H9 (cell line): ENCODE measurements around the gene RCAN2. TPM values are rescaled to one million over a fixed set of nuclear protein-coding genes. Genes with fewer than 3 reads are reported as not detected.

Experiments used
- DNase-seq: peaks from one replicate; pipeline ENCODE4 v3.0.0-alpha.2; 2017
- H2AFZ ChIP-seq: one replicate; pipeline ENCODE4 v1.6.1; 2013; ENCODE audit warnings: mild to moderate bottlenecking, low read length, control low read depth, moderate library complexity
- H2AK5ac ChIP-seq: 2 replicates; pipeline ENCODE4 v1.6.1; 2013; ENCODE audit warnings: low read length, control low read depth, mixed read lengths; ENCODE audit not compliant: insufficient read length
- H2BK120ac ChIP-seq: one replicate; pipeline ENCODE4 v1.6.1; 2013; ENCODE audit warnings: low read depth, mild to moderate bottlenecking, low read length, control low read depth, inconsistent platforms; ENCODE audit not compliant: poor library complexity, severe bottlenecking
- H2BK12ac ChIP-seq: 2 replicates; pipeline ENCODE4 v1.6.1; 2013; ENCODE audit warnings: low read length, control low read depth, mixed read lengths, low read depth; ENCODE audit not compliant: insufficient read length
- H2BK15ac ChIP-seq: 2 replicates; pipeline ENCODE4 v1.6.1; 2013; ENCODE audit warnings: low read depth, low read length, control low read depth
- H2BK20ac ChIP-seq: one replicate; pipeline ENCODE4 v1.6.1; 2013; ENCODE audit warnings: low read depth, mild to moderate bottlenecking, low read length, control low read depth, inconsistent platforms; ENCODE audit not compliant: poor library complexity, severe bottlenecking
- H2BK5ac ChIP-seq: 2 replicates; pipeline ENCODE4 v1.6.1; 2013; ENCODE audit warnings: low read length, control low read depth, mixed read lengths; ENCODE audit not compliant: insufficient read length
- H3K14ac ChIP-seq: 2 replicates; pipeline ENCODE4 v1.6.1; 2013; ENCODE audit warnings: low read length, control low read depth; ENCODE audit not compliant: insufficient read depth
- H3K18ac ChIP-seq: 2 replicates; pipeline ENCODE4 v1.6.1; 2013; ENCODE audit warnings: low read depth, mild to moderate bottlenecking, mixed read lengths, low read length, control low read depth; ENCODE audit not compliant: insufficient read length
- H3K23ac ChIP-seq: 2 replicates; pipeline ENCODE4 v1.6.1; 2013; ENCODE audit warnings: low read length, control low read depth, mixed read lengths, low read depth; ENCODE audit not compliant: insufficient read length
- H3K23me2 ChIP-seq: 2 replicates; pipeline ENCODE4 v1.6.1; 2013; ENCODE audit warnings: low read depth, mild to moderate bottlenecking, mixed read lengths, low read length, control low read depth; ENCODE audit not compliant: insufficient read length, poor library complexity, severe bottlenecking
- H3K27ac ChIP-seq: 2 replicates; pipeline ENCODE4 v1.5.1; 2013; ENCODE audit warnings: low read length, control low read depth, mixed read lengths, low read depth; ENCODE audit not compliant: insufficient read length
- H3K27me3 ChIP-seq: 2 replicates; pipeline ENCODE4 v1.6.1; 2013; ENCODE audit warnings: low read length, control low read depth, inconsistent platforms; ENCODE audit not compliant: insufficient read depth
- H3K4ac ChIP-seq: 2 replicates; pipeline ENCODE4 v1.6.1; 2013; ENCODE audit warnings: low read depth, mild to moderate bottlenecking, control low read depth, inconsistent platforms, low read length, moderate library complexity
- H3K4me1 ChIP-seq: 2 replicates; pipeline ENCODE4 v1.6.1; 2013; ENCODE audit warnings: low read length, control low read depth, inconsistent platforms; ENCODE audit not compliant: insufficient read depth
- H3K4me2 ChIP-seq: 2 replicates; pipeline ENCODE4 v1.6.1; 2013; ENCODE audit warnings: low read length, control low read depth, mixed read lengths; ENCODE audit not compliant: insufficient read length, insufficient read depth
- H3K56ac ChIP-seq: 2 replicates; pipeline ENCODE4 v1.6.1; 2013; ENCODE audit warnings: low read depth, mild to moderate bottlenecking, mixed read lengths, low read length, control low read depth; ENCODE audit not compliant: insufficient read length
- H3K79me1 ChIP-seq: 2 replicates; pipeline ENCODE4 v1.6.1; 2013; ENCODE audit warnings: low read depth, mild to moderate bottlenecking, moderate library complexity, low read length, control low read depth, inconsistent platforms; ENCODE audit not compliant: insufficient read depth, poor library complexity, severe bottlenecking
- H3K79me2 ChIP-seq: 2 replicates; pipeline ENCODE4 v1.6.1; 2013; ENCODE audit warnings: low read length, control low read depth, inconsistent platforms; ENCODE audit not compliant: insufficient read depth
- H3K9ac ChIP-seq: 2 replicates; pipeline ENCODE4 v1.6.1; 2013; ENCODE audit warnings: low read length, control low read depth, mixed read lengths; ENCODE audit not compliant: insufficient read length; ENCODE audit errors: extremely low read depth
- H3K9me3 ChIP-seq: one replicate; pipeline ENCODE4 v1.6.1; 2013; ENCODE audit warnings: low read depth, low read length, inconsistent platforms; ENCODE audit not compliant: control insufficient read depth
- H3T11ph ChIP-seq: one replicate; pipeline ENCODE4 v1.6.1; 2013; ENCODE audit warnings: mild to moderate bottlenecking, low read length, control low read depth, inconsistent platforms
- H4K20me1 ChIP-seq: one replicate; pipeline ENCODE4 v1.6.1; 2013; ENCODE audit not compliant: control insufficient read depth, insufficient read length, insufficient read depth
- H4K5ac ChIP-seq: 2 replicates; pipeline ENCODE4 v1.6.1; 2013; ENCODE audit warnings: low read depth, mild to moderate bottlenecking, mixed read lengths, low read length, control low read depth; ENCODE audit not compliant: insufficient read length
- H4K8ac ChIP-seq: replicated peaks from 2 replicates; pipeline ENCODE4 v1.6.1; 2013; ENCODE audit warnings: low read length, control low read depth, mixed read lengths, low read depth; ENCODE audit not compliant: insufficient read length
- H4K91ac ChIP-seq: 2 replicates; pipeline ENCODE4 v1.6.1; 2013; ENCODE audit warnings: low read depth, mild to moderate bottlenecking, moderate library complexity, mixed read lengths, low read length, control low read depth; ENCODE audit not compliant: insufficient read length
- H3K27ac Mint-ChIP-seq, 3 experiments: 2 replicates in 2 of 3; 3 replicates in 1 of 3; pipeline ENCODE4 v1.8.0; 2020 to 2021; ENCODE audit warnings: mixed read lengths in 3 of 3, mild to moderate bottlenecking in 1 of 3, moderate library complexity in 1 of 3
- H3K27me3 Mint-ChIP-seq: 2 replicates; pipeline ENCODE4 v1.8.0; 2021; ENCODE audit warnings: low read depth, mild to moderate bottlenecking, moderate library complexity, mixed read lengths
- H3K36me3 Mint-ChIP-seq, 3 experiments: 2 replicates in 2 of 3; 3 replicates in 1 of 3; pipeline ENCODE4 v1.8.0; 2020 to 2021; ENCODE audit warnings: low read depth in 3 of 3, mixed read lengths in 3 of 3; ENCODE audit not compliant: insufficient read depth in 1 of 3
- H3K4me1 Mint-ChIP-seq, 2 experiments: 2 replicates each; pipeline ENCODE4 v1.8.0; 2020; ENCODE audit warnings: mixed read lengths in 2 of 2
- H3K4me3 Mint-ChIP-seq, 2 experiments: 2 replicates in 1 of 2; 3 replicates in 1 of 2; pipeline ENCODE4 v1.8.0; 2020 to 2021; ENCODE audit warnings: mild to moderate bottlenecking in 2 of 2, mixed read lengths in 2 of 2, moderate library complexity in 1 of 2
- H3K9me3 Mint-ChIP-seq, 2 experiments: 2 replicates in 1 of 2; 3 replicates in 1 of 2; pipeline ENCODE4 v1.8.0; 2020; ENCODE audit warnings: mild to moderate bottlenecking in 2 of 2, mixed read lengths in 2 of 2, moderate library complexity in 1 of 2
- CTCF ChIP-seq: fragments of 200-600 bp; sonication (generic); conservative IDR thresholded peaks from 3 replicates; pipeline ENCODE4 v1.8.0; 2021; ENCODE audit warnings: antibody characterized with exemption, mild to moderate bottlenecking
- WGBS: extraction: QIAGEN DNeasy Blood & Tissue Kit; methylation state at CpG from one replicate; pipeline ENCODE4 v1.1.7; 2013; ENCODE audit warnings: missing lambda C conversion rate, low lambda C conversion rate, mixed read lengths; ENCODE audit not compliant: insufficient read length; ENCODE audit errors: extremely low coverage; 5-methylcytosine and 5-hydroxymethylcytosine counted together
- total RNA-seq: library from RNA; stranded (reverse); gene quantifications from 2 replicates; pipeline ENCODE4 v1.2.1, GENCODE V29; 2021

The RCAN2 gene
- total RNA-seq, 1 experiment from 2014 or later: 3.0 TPM

GRCh38 chr6:46453216-46453615 lies 38.0 kb downstream of the RCAN2 start:
- DNase-seq: no peak
- no peak overlapping the region for H2AK5ac ChIP-seq
- no peaks in the 10 kb centered on the region for H4K20me1 ChIP-seq
- H3K27ac Mint-ChIP-seq: no peak overlapping the region
- H3K4ac ChIP-seq: no peak overlapping the region
- no peaks in the 10 kb centered on the region for H3K27me3 Mint-ChIP-seq
- no peaks in the 10 kb centered on the region for H3K4me1 Mint-ChIP-seq
- H3K9ac ChIP-seq: no peak overlapping the region
- H3K79me1 ChIP-seq: no peaks in the 10 kb centered on the region
- H3K79me2 ChIP-seq: no peaks in the 10 kb centered on the region
- H3K23me2 ChIP-seq: no peaks in the 10 kb centered on the region
- H3K56ac ChIP-seq: no peak overlapping the region
- H2AFZ ChIP-seq: no peak overlapping the region
- H2BK12ac ChIP-seq: no peak overlapping the region
- no peak overlapping the region for H3T11ph ChIP-seq
- no peak overlapping the region for H3K14ac ChIP-seq
- no peak overlapping the region for H2BK5ac ChIP-seq
- H3K23ac ChIP-seq: no peak overlapping the region
- H3K9me3 ChIP-seq: no peaks in the 10 kb centered on the region
- no peak overlapping the region for H4K5ac ChIP-seq
- peaks cover 3% of the 10 kb centered on the region in 2 experiments; a peak in 3 of 5 replicates for H3K9me3 Mint-ChIP-seq
- WGBS: no CpG with 5 or more reads among the region's 4 CpGs
- no peak overlapping the region for H3K27ac ChIP-seq
- no peak overlapping the region for H3K4me2 ChIP-seq
- H4K8ac ChIP-seq: no peak overlapping the region
- no peak overlapping the region for H3K4me3 Mint-ChIP-seq
- no peak for TF ChIP-seq CTCF
- H3K4me1 ChIP-seq: no peaks in the 10 kb centered on the region
- no peak overlapping the region for H2BK120ac ChIP-seq
- H3K27me3 ChIP-seq: no peaks in the 10 kb centered on the region
- no peak overlapping the region for H3K18ac ChIP-seq
- H3K36me3 Mint-ChIP-seq: peaks cover 0 to 2% (median 0%) of the 10 kb centered on the region in 3 experiments; a peak in 1 of 7 replicates
- no peak overlapping the region for H4K91ac ChIP-seq
- H2BK15ac ChIP-seq: no peak overlapping the region
- no peak overlapping the region for H2BK20ac ChIP-seq
